Body of pancreas (tissue), 4 donors: ENCODE data around the gene PAPSS1.

Experiments
- CTCF ChIP-seq, 7 experiments: fragments of 450-650 bp in 4 of 7; fragments of 200-600 bp in 3 of 7; sonication (generic) in 3 of 7; IDR thresholded peaks; one replicate each; pipeline ENCODE4 v1.5.1; 2016 to 2019; ENCODE audit warnings: antibody characterized with exemption in 7 of 7
- POLR2A ChIP-seq, 3 donors: fragments of 450-650 bp; IDR thresholded peaks; one replicate each; pipeline ENCODE4 v1.6.1; 2016; ENCODE audit warnings: antibody characterized with exemption in 3 of 3, mild to moderate bottlenecking in 2 of 3

GRCh38 chr4:107578321-107578720 lies 141.7 kb downstream of the PAPSS1 start:
- TF ChIP-seq CTCF (IDR thresholded peaks at IDR 0.05) (no peak), POLR2A (IDR thresholded peaks at IDR 0.05) (no peak)
